K562 (cell line): ENCODE measurements around the gene CABYR. TPM values are rescaled to one million over a fixed set of nuclear protein-coding genes. Genes with fewer than 3 reads are reported as not detected.

Experiments
- GTF2E2 ChIP-seq: fragments of 200-800 bp; sonication (Bioruptor generic); IDR thresholded peaks from 2 replicates; pipeline ENCODE4 v1.6.1; 2016; ENCODE audit warnings: missing genetic modification characterization, missing compliant biosample characterization
- SMC3 ChIP-seq: conservative IDR thresholded peaks from 2 replicates; pipeline ENCODE4 v1.6.1; 2011; ENCODE audit warnings: low read depth, low read length, improper control_type of control experiment; ENCODE audit not compliant: insufficient read depth
- polyA plus RNA-seq, 8 experiments: library from polyadenylated mRNA; depleted of rRNA in 4 of 8; stranded (reverse) in 5 of 8; unstranded in 3 of 8; fragments of >200 nt; fragmentation: Nextera tagmentation in 2 of 8; fragmentation: Illumina TruSeq in 1 of 8; extraction: Ambion mirVana in 2 of 8; extraction: Trizol in 1 of 8; gene quantifications; 2 replicates each; pipeline versions ENCODE4 v1.2.1 to v1.2.3, GENCODE V29; 2011 to 2014; ENCODE audit warnings: inconsistent platforms in 1 of 8, missing spikeins in 1 of 8
- total RNA-seq, 7 experiments: library from RNA; depleted of rRNA in 6 of 7; stranded (reverse); fragments of >200 nt in 6 of 7; fragmentation: Illumina TruSeq in 2 of 7; extraction: Trizol in 2 of 7; gene quantifications; 2 replicates each; pipeline versions ENCODE4 v1.2.1 to v1.2.3, GENCODE V29; 2011 to 2021; ENCODE audit warnings: low replicate concordance in 1 of 7
- TF ChIP-seq, protein P1 (sequence below), 2 experiments: fragments of 450-650 bp; formaldehyde crosslinking in 1 of 2; IDR thresholded peaks; 2 replicates each; pipeline versions ENCODE4 v1.4.0 to v1.6.1; 2014 to 2020; ENCODE audit warnings: mild to moderate bottlenecking in 2 of 2, borderline replicate concordance in 1 of 2, low read depth in 1 of 2
- TF ChIP-seq, protein P2 (sequence below): IDR thresholded peaks from 2 replicates; pipeline ENCODE4 v1.6.1; 2011; ENCODE audit warnings: borderline replicate concordance, low read depth, mild to moderate bottlenecking, moderate library complexity, low read length; ENCODE audit not compliant: insufficient read depth, poor library complexity, severe bottlenecking
- TF ChIP-seq, protein P3 (sequence below): fragments of 250-450 bp; sonication (Bioruptor Pico); IDR thresholded peaks from 2 replicates; pipeline ENCODE4 v1.8.0; 2022; ENCODE audit warnings: moderate library complexity, mild to moderate bottlenecking, inconsistent platforms

The CABYR gene
- total and polyA plus RNA-seq, 9 of the 15 experiments (the other 6 are each of a cell fraction or from before 2014, with no cell fraction given): not detected

DNA sequence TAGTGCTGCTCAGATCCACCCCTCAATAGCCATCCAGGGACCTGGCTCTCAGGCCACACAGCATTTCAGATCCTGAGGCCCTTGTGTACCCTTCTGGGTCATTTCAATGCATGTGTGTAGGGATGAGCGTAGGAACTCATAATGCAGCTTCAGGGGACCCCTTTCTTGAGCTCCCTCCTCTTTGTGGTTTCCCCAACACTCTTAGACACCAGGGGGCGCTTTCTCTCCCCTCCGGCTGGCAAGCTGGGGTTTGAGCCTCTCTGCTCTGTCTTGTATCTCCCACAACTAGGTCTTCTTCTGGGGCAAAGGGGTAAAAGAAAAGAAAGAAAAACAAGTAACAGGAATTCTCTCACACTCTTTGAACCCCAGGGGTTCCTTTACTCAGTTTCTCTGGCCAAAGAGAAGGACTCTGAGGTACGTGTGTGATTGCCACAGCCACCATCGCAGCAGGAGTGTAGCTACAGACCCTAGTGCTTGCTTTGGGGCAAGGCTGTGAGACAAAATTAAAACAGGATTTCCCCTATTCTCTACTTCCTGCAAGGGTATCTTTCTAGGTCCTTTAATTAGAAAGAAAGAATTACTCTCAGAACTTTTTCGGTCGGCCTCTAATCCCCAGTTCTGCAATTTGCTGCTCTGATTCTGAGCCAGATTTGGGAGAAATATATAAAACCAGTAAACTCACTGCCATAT, 38.0 kb downstream of the CABYR start (continued):
- TF ChIP-seq, protein P1, sequence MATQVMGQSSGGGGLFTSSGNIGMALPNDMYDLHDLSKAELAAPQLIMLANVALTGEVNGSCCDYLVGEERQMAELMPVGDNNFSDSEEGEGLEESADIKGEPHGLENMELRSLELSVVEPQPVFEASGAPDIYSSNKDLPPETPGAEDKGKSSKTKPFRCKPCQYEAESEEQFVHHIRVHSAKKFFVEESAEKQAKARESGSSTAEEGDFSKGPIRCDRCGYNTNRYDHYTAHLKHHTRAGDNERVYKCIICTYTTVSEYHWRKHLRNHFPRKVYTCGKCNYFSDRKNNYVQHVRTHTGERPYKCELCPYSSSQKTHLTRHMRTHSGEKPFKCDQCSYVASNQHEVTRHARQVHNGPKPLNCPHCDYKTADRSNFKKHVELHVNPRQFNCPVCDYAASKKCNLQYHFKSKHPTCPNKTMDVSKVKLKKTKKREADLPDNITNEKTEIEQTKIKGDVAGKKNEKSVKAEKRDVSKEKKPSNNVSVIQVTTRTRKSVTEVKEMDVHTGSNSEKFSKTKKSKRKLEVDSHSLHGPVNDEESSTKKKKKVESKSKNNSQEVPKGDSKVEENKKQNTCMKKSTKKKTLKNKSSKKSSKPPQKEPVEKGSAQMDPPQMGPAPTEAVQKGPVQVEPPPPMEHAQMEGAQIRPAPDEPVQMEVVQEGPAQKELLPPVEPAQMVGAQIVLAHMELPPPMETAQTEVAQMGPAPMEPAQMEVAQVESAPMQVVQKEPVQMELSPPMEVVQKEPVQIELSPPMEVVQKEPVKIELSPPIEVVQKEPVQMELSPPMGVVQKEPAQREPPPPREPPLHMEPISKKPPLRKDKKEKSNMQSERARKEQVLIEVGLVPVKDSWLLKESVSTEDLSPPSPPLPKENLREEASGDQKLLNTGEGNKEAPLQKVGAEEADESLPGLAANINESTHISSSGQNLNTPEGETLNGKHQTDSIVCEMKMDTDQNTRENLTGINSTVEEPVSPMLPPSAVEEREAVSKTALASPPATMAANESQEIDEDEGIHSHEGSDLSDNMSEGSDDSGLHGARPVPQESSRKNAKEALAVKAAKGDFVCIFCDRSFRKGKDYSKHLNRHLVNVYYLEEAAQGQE (IDR thresholded peaks at IDR 0.05; ENCODE audit: borderline replicate concordance): peak; percentile 17; the same call in 1 of the 2 replicates
- TF ChIP-seq, protein P1 (CRISPR knock-in tag; IDR thresholded peaks at IDR 0.05; ENCODE audit: low read depth): no peak
- TF ChIP-seq GTF2E2 (no peak), SMC3 (peak; percentile 51; the same call in 1 of the 2 replicates)
- TF ChIP-seq, protein P2, sequence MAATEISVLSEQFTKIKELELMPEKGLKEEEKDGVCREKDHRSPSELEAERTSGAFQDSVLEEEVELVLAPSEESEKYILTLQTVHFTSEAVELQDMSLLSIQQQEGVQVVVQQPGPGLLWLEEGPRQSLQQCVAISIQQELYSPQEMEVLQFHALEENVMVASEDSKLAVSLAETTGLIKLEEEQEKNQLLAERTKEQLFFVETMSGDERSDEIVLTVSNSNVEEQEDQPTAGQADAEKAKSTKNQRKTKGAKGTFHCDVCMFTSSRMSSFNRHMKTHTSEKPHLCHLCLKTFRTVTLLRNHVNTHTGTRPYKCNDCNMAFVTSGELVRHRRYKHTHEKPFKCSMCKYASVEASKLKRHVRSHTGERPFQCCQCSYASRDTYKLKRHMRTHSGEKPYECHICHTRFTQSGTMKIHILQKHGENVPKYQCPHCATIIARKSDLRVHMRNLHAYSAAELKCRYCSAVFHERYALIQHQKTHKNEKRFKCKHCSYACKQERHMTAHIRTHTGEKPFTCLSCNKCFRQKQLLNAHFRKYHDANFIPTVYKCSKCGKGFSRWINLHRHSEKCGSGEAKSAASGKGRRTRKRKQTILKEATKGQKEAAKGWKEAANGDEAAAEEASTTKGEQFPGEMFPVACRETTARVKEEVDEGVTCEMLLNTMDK: peak; percentile 33
- TF ChIP-seq, protein P3, sequence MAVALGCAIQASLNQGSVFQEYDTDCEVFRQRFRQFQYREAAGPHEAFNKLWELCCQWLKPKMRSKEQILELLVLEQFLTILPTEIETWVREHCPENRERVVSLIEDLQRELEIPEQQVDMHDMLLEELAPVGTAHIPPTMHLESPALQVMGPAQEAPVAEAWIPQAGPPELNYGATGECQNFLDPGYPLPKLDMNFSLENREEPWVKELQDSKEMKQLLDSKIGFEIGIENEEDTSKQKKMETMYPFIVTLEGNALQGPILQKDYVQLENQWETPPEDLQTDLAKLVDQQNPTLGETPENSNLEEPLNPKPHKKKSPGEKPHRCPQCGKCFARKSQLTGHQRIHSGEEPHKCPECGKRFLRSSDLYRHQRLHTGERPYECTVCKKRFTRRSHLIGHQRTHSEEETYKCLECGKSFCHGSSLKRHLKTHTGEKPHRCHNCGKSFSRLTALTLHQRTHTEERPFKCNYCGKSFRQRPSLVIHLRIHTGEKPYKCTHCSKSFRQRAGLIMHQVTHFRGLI (CRISPR knock-in tag): no peak
